ENCODE measurements around the gene CPSF3. TPM values are rescaled to one million over a fixed set of nuclear protein-coding genes. Genes with fewer than 3 reads are reported as not detected.

The CPSF3 gene
- total and polyA plus RNA-seq, 9 of the 15 experiments (the other 6 are each of a cell fraction or from before 2014, with no cell fraction given), result 54.2 to 151 (median 94.5) TPM

- no peaks in the 10 kb centered on the region for H3K27me3 ChIP-seq (ENCODE audit: control insufficient read depth in 2 of 2, insufficient read depth in 2 of 2, low read length in 2 of 2)
- H3K4me3 ChIP-seq, result no peak overlapping the region
- intact Hi-C loops (cut with micrococcal nuclease), result no loop called here
- FAIRE-seq (no peak), ATAC-seq (no peak), DNase-seq (ENCODE audit: extremely low read depth in 1 of 4, low spot score in 3 of 4) (no peak)
- CTCF ChIA-PET (ENCODE audit: low intra/inter-chr PET ratio), result no interaction called here
- no peaks in the 10 kb centered on the region for H3K9me3 ChIP-seq (replicated peaks; ENCODE audit: control insufficient read depth, insufficient read depth, low read depth, low read length)
- in situ Hi-C loops (cut with MboI), result no loop called here
- BruUV-seq (replicated peaks), result no TSS peak
- no peak overlapping the region for H3K4me2 ChIP-seq (ENCODE audit: insufficient read depth, low read length)
- TF ChIP-seq, protein P1, sequence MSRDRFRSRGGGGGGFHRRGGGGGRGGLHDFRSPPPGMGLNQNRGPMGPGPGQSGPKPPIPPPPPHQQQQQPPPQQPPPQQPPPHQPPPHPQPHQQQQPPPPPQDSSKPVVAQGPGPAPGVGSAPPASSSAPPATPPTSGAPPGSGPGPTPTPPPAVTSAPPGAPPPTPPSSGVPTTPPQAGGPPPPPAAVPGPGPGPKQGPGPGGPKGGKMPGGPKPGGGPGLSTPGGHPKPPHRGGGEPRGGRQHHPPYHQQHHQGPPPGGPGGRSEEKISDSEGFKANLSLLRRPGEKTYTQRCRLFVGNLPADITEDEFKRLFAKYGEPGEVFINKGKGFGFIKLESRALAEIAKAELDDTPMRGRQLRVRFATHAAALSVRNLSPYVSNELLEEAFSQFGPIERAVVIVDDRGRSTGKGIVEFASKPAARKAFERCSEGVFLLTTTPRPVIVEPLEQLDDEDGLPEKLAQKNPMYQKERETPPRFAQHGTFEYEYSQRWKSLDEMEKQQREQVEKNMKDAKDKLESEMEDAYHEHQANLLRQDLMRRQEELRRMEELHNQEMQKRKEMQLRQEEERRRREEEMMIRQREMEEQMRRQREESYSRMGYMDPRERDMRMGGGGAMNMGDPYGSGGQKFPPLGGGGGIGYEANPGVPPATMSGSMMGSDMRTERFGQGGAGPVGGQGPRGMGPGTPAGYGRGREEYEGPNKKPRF (IDR thresholded peaks at IDR 0.05; ENCODE audit: low read depth, low read length), result no peak
- no peak for TF ChIP-seq GTF2A2 (tag; IDR thresholded peaks at IDR 0.05)
- no peak for TF ChIP-seq HDAC6 (IDR thresholded peaks at IDR 0.05; ENCODE audit: low read depth, low read length)
- TF ChIP-seq ZKSCAN8 (CRISPR knock-in tag; IDR thresholded peaks at IDR 0.05), result no peak
- no peak for TF ChIP-seq NR2F6 (CRISPR knock-in tag; IDR thresholded peaks at IDR 0.05)
- TF ChIP-seq SP2 (IDR thresholded peaks at IDR 0.05; ENCODE audit: extremely low read depth, low read depth, low read length, poor library complexity, severe bottlenecking), result no peak
- H3K36me3 ChIP-seq (ENCODE audit: control insufficient read depth, insufficient read depth, low read length), result peaks cover 79% of the 10 kb centered on the region
- H3K27ac ChIP-seq (ENCODE audit: extremely low read depth, low read depth, low read length), result no peak overlapping the region
- H3K4me1 ChIP-seq (replicated peaks in 1 of 2; ENCODE audit: control insufficient read depth in 2 of 2, insufficient read depth in 2 of 2, low read length in 2 of 2), result no peaks in the 10 kb centered on the region
- H3K9ac ChIP-seq (ENCODE audit: insufficient read depth in 1 of 2, low read depth in 2 of 2, low read length in 2 of 2), result no peak overlapping the region
- H3K9me1 ChIP-seq (ENCODE audit: control insufficient read depth, insufficient read depth, low read length), result no peaks in the 10 kb centered on the region
- POLR2A ChIA-PET, result interaction anchor here (0.8 to 1.9 kb wide), 2 partner anchors 9 to 11 kb away, joined by 3 to 6 read pairs; no protein-coding TSS in a partner anchor
- H4K20me1 ChIP-seq (replicated peaks; ENCODE audit: control insufficient read depth, insufficient read depth, low read length), result no peaks in the 10 kb centered on the region
- H2AFZ ChIP-seq (ENCODE audit: low read depth, low read length), result no peak overlapping the region
- no peaks in the 10 kb centered on the region for H3K79me2 ChIP-seq (ENCODE audit: control insufficient read depth, insufficient read depth, low read length)
- WGBS (ENCODE audit: insufficient coverage, low coverage, missing lambda C conversion rate), result 82% methylated on average over 5 of the region's 5 CpGs
These were observed 20.1 kb downstream of the CPSF3 start for GRCh38 chr2:9443526-9443925.
